WTC11 (cell line): ENCODE results near the gene ADAM8. TPM values are rescaled to one million over a fixed set of nuclear protein-coding genes. Genes with fewer than 3 reads are reported as not detected.

Source experiments
- ATAC-seq: fragments of 200-7000 bp; cut with Tn5 transposase; 2 replicates; pipeline ENCODE4 v1.10.0; 2021; ENCODE audit warnings: mild to moderate bottlenecking, moderate library complexity
- CTCF ChIA-PET: fragments of 300-600 bp; sonication (Branson Sonifier 250); formaldehyde crosslinking; loops from one replicate; lab custom pipeline; 2021; ENCODE audit warnings: antibody characterized with exemption; lab: Charles Lee
- POLR2A ChIA-PET: fragments of 350-600 bp; sonication (Branson Sonifier 250); formaldehyde crosslinking; loops from one replicate; lab custom pipeline; 2021; ENCODE audit warnings: antibody characterized with exemption; lab: Charles Lee
- DNase-seq: peaks from one replicate; pipeline ENCODE4 v3.0.0; 2021; ENCODE audit warnings: low spot score
- H3K27ac Mint-ChIP-seq: 2 replicates; pipeline ENCODE4 v1.8.0; 2021; ENCODE audit warnings: mixed read lengths
- H3K27me3 Mint-ChIP-seq: 2 replicates; pipeline ENCODE4 v1.8.0; 2021; ENCODE audit warnings: low read depth, mild to moderate bottlenecking, moderate library complexity, mixed read lengths
- H3K36me3 Mint-ChIP-seq: 2 replicates; pipeline ENCODE4 v1.8.0; 2021; ENCODE audit warnings: mixed read lengths
- H3K4me1 Mint-ChIP-seq: 2 replicates; pipeline ENCODE4 v1.8.0; 2022; ENCODE audit warnings: mixed read lengths
- H3K4me3 Mint-ChIP-seq: 2 replicates; pipeline ENCODE4 v1.8.0; 2021; ENCODE audit warnings: mild to moderate bottlenecking, moderate library complexity, mixed read lengths
- H3K9me3 Mint-ChIP-seq: 2 replicates; pipeline ENCODE4 v1.8.0; 2021; ENCODE audit warnings: mixed read lengths
- CBFB ChIP-seq: sonication (generic); formaldehyde crosslinking; IDR thresholded peaks from 2 replicates; pipeline ENCODE4 v1.8.1; 2022; ENCODE audit warnings: mild to moderate bottlenecking, low read depth, missing genetic modification reagents
- FOXJ3 ChIP-seq: sonication (generic); formaldehyde crosslinking; IDR thresholded peaks from 2 replicates; pipeline ENCODE4 v1.9.0; 2021; ENCODE audit warnings: missing genetic modification reagents, mild to moderate bottlenecking, borderline replicate concordance
- FOXK1 ChIP-seq: sonication (generic); formaldehyde crosslinking; IDR thresholded peaks from 2 replicates; pipeline ENCODE4 v1.8.0; 2022; ENCODE audit warnings: mild to moderate bottlenecking, moderate library complexity, missing genetic modification reagents
- GABPB1 ChIP-seq: sonication (generic); formaldehyde crosslinking; IDR thresholded peaks from 2 replicates; pipeline ENCODE4 v1.8.1; 2023; ENCODE audit warnings: mild to moderate bottlenecking, missing genetic modification reagents
- GTF2I ChIP-seq: fragments of 250-450 bp; sonication (Bioruptor Pico); conservative IDR thresholded peaks from 2 replicates; pipeline ENCODE4 v1.4.0; 2021; ENCODE audit warnings: mild to moderate bottlenecking
- JAZF1 ChIP-seq: fragments of 250-450 bp; sonication (Bioruptor Pico); IDR thresholded peaks from 2 replicates; pipeline ENCODE4 v1.9.0; 2021; ENCODE audit warnings: moderate library complexity, mild to moderate bottlenecking, inconsistent platforms
- MYBL2 ChIP-seq: sonication (generic); formaldehyde crosslinking; IDR thresholded peaks from 2 replicates; pipeline ENCODE4 v1.8.1; 2023; ENCODE audit warnings: mild to moderate bottlenecking, moderate library complexity, missing genetic modification reagents
- NFYB ChIP-seq: sonication (generic); formaldehyde crosslinking; conservative IDR thresholded peaks from 2 replicates; pipeline ENCODE4 v1.8.0; 2022; ENCODE audit warnings: low read depth, missing genetic modification reagents
- OVOL2 ChIP-seq: fragments of 250-450 bp; sonication (Bioruptor Pico); IDR thresholded peaks from 2 replicates; pipeline ENCODE4 v1.9.0; 2021; ENCODE audit warnings: mild to moderate bottlenecking, borderline replicate concordance
- SMAD3 ChIP-seq: sonication (generic); formaldehyde crosslinking; IDR thresholded peaks from 2 replicates; pipeline ENCODE4 v1.8.0; 2022; ENCODE audit warnings: missing genetic modification reagents, mild to moderate bottlenecking, borderline replicate concordance
- TCF7 ChIP-seq: sonication (generic); formaldehyde crosslinking; IDR thresholded peaks from 2 replicates; pipeline ENCODE4 v1.8.0; 2022; ENCODE audit warnings: mild to moderate bottlenecking, low read depth, missing genetic modification reagents, moderate library complexity
- TEAD1 ChIP-seq: sonication (generic); formaldehyde crosslinking; IDR thresholded peaks from 2 replicates; pipeline ENCODE4 v1.8.0; 2022; ENCODE audit warnings: mild to moderate bottlenecking, missing genetic modification reagents
- TEAD4 ChIP-seq: sonication (generic); formaldehyde crosslinking; IDR thresholded peaks from 2 replicates; pipeline ENCODE4 v1.8.0; 2022; ENCODE audit warnings: mild to moderate bottlenecking, missing genetic modification reagents
- ZBTB21 ChIP-seq: sonication (generic); formaldehyde crosslinking; IDR thresholded peaks from 2 replicates; pipeline ENCODE4 v1.8.1; 2023; ENCODE audit warnings: mild to moderate bottlenecking, missing genetic modification reagents, borderline replicate concordance
- ZNF121 ChIP-seq: sonication (generic); formaldehyde crosslinking; IDR thresholded peaks from 2 replicates; pipeline ENCODE4 v1.8.0; 2023; ENCODE audit warnings: missing genetic modification reagents
- ZNF396 ChIP-seq: fragments of 250-450 bp; sonication (Bioruptor Pico); IDR thresholded peaks from 2 replicates; pipeline ENCODE4 v1.8.0; 2021; ENCODE audit warnings: mild to moderate bottlenecking, moderate library complexity, borderline replicate concordance
- ZNF423 ChIP-seq: fragments of 250-450 bp; sonication (Bioruptor Pico); IDR thresholded peaks from 2 replicates; pipeline ENCODE4 v2.1.2; 2022; ENCODE audit warnings: mild to moderate bottlenecking, moderate library complexity
- total RNA-seq: library from RNA; stranded (reverse); gene quantifications from 3 replicates; pipeline ENCODE4 v1.2.3, GENCODE V29; 2021
- TF ChIP-seq, protein P1 (sequence below): sonication (generic); formaldehyde crosslinking; IDR thresholded peaks from 2 replicates; pipeline ENCODE4 v1.8.0; 2022; ENCODE audit warnings: missing genetic modification reagents
- TF ChIP-seq, protein P2 (sequence below): sonication (generic); formaldehyde crosslinking; IDR thresholded peaks from 2 replicates; pipeline ENCODE4 v1.8.0; 2023; ENCODE audit warnings: mild to moderate bottlenecking, missing genetic modification reagents
- TF ChIP-seq, protein P3 (sequence below): sonication (generic); formaldehyde crosslinking; conservative IDR thresholded peaks from 2 replicates; pipeline ENCODE4 v1.8.1; 2023; ENCODE audit warnings: mild to moderate bottlenecking, low read depth, missing genetic modification reagents, moderate library complexity
- TF ChIP-seq, protein P4 (sequence below): sonication (generic); formaldehyde crosslinking; IDR thresholded peaks from 2 replicates; pipeline ENCODE4 v1.8.0; 2022; ENCODE audit warnings: mild to moderate bottlenecking, missing genetic modification reagents
- TF ChIP-seq, protein P5 (sequence below): sonication (generic); formaldehyde crosslinking; IDR thresholded peaks from 2 replicates; pipeline ENCODE4 v1.8.1; 2023; ENCODE audit warnings: mild to moderate bottlenecking, missing genetic modification reagents, borderline replicate concordance

ADAM8 gene
- total RNA-seq, 1 experiment from 2014 or later = 7.2 TPM

DNA sequence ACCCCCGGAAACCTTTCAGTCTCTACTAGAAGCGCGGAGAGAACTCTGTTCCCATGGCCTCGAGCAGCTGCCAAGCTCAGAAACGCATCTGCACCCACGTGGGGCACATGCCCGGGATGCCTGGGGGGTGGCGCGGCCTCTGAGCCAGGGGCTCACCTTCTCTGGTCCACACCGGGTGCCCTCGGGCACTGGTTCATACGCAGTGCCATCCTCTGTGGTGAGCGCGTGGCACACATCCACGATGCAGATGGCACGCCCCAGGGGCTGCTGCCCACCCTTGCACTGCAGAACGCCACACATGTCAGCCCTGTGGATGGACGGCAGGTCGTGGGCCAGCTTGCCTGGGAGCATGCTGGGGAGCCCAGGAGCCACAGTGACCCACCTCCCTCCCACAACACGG lies 6.5 kb downstream of the ADAM8 start:
- Mint-ChIP-seq H3K36me3 (no peaks in the 10 kb centered on the region), H3K4me3 (no peak overlapping the region), H3K27ac (no peak overlapping the region), H3K27me3 (no peaks in the 10 kb centered on the region), H3K9me3 (no peaks in the 10 kb centered on the region), H3K4me1 (no peaks in the 10 kb centered on the region)
- TF ChIP-seq TCF7 (CRISPR knock-in tag) = no peak
- TF ChIP-seq JAZF1 (CRISPR knock-in tag) = no peak
- no peak for TF ChIP-seq TEAD4 (CRISPR knock-in tag)
- no peak for TF ChIP-seq FOXJ3 (CRISPR knock-in tag)
- no peak for TF ChIP-seq ZBTB21 (CRISPR knock-in tag)
- TF ChIP-seq, protein P1, sequence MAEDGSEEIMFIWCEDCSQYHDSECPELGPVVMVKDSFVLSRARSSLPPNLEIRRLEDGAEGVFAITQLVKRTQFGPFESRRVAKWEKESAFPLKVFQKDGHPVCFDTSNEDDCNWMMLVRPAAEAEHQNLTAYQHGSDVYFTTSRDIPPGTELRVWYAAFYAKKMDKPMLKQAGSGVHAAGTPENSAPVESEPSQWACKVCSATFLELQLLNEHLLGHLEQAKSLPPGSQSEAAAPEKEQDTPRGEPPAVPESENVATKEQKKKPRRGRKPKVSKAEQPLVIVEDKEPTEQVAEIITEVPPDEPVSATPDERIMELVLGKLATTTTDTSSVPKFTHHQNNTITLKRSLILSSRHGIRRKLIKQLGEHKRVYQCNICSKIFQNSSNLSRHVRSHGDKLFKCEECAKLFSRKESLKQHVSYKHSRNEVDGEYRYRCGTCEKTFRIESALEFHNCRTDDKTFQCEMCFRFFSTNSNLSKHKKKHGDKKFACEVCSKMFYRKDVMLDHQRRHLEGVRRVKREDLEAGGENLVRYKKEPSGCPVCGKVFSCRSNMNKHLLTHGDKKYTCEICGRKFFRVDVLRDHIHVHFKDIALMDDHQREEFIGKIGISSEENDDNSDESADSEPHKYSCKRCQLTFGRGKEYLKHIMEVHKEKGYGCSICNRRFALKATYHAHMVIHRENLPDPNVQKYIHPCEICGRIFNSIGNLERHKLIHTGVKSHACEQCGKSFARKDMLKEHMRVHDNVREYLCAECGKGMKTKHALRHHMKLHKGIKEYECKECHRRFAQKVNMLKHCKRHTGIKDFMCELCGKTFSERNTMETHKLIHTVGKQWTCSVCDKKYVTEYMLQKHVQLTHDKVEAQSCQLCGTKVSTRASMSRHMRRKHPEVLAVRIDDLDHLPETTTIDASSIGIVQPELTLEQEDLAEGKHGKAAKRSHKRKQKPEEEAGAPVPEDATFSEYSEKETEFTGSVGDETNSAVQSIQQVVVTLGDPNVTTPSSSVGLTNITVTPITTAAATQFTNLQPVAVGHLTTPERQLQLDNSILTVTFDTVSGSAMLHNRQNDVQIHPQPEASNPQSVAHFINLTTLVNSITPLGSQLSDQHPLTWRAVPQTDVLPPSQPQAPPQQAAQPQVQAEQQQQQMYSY = no peak
- no peak for TF ChIP-seq ZNF121 (CRISPR knock-in tag)
- TF ChIP-seq ZNF423 (CRISPR knock-in tag) = no peak
- TF ChIP-seq, protein P2, sequence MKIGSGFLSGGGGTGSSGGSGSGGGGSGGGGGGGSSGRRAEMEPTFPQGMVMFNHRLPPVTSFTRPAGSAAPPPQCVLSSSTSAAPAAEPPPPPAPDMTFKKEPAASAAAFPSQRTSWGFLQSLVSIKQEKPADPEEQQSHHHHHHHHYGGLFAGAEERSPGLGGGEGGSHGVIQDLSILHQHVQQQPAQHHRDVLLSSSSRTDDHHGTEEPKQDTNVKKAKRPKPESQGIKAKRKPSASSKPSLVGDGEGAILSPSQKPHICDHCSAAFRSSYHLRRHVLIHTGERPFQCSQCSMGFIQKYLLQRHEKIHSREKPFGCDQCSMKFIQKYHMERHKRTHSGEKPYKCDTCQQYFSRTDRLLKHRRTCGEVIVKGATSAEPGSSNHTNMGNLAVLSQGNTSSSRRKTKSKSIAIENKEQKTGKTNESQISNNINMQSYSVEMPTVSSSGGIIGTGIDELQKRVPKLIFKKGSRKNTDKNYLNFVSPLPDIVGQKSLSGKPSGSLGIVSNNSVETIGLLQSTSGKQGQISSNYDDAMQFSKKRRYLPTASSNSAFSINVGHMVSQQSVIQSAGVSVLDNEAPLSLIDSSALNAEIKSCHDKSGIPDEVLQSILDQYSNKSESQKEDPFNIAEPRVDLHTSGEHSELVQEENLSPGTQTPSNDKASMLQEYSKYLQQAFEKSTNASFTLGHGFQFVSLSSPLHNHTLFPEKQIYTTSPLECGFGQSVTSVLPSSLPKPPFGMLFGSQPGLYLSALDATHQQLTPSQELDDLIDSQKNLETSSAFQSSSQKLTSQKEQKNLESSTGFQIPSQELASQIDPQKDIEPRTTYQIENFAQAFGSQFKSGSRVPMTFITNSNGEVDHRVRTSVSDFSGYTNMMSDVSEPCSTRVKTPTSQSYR = no peak
- POLR2A ChIA-PET = no interaction called here
- no peak for DNase-seq
- ATAC-seq = no peak
- CTCF ChIA-PET = no interaction called here

DNA sequence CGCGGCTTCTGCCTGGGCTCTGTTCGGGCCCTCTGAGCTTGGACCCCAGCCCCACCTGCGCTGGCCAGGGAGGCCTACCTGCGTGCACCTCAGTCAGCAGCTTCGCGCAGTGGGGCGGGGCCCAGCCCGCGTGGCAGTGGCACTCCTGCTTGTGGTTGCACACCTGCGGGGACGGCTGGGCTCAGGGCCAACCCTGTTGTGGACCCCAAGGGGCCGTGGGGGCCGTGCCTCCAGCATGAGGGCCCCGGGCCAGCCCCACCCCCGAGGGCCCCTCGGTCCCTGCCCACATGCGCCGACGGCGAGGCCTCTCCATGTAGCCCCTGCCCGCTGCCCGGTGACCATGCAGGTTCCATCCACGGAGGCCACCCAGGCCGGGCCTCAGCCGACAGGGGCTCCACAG lies 7.3 kb downstream of the ADAM8 start:
- no peak for ATAC-seq
- Mint-ChIP-seq H3K4me3 (no peak overlapping the region), H3K27me3 (no peaks in the 10 kb centered on the region), H3K36me3 (no peaks in the 10 kb centered on the region), H3K27ac (no peak overlapping the region), H3K4me1 (no peaks in the 10 kb centered on the region), H3K9me3 (no peaks in the 10 kb centered on the region)
- CTCF ChIA-PET = interaction anchor here (0.9 kb wide), 1 partner anchor 23 kb away, joined by 6 read pairs; no protein-coding TSS in a partner anchor
- DNase-seq = no peak
- POLR2A ChIA-PET = interaction anchor here (0.5 kb wide), 1 partner anchor 303 kb away, joined by 6 read pairs; no protein-coding TSS in a partner anchor
- TF ChIP-seq TEAD1 (no peak), MYBL2 (CRISPR knock-in tag) (no peak), GTF2I (CRISPR knock-in tag) (no peak), ZNF396 (no peak), GABPB1 (no peak), OVOL2 (no peak), SMAD3 (no peak), FOXK1 (CRISPR knock-in tag) (no peak), CBFB (CRISPR knock-in tag) (no peak), NFYB (CRISPR knock-in tag) (no peak), ZBTB21 (CRISPR knock-in tag) (no peak)
- TF ChIP-seq, protein P3, sequence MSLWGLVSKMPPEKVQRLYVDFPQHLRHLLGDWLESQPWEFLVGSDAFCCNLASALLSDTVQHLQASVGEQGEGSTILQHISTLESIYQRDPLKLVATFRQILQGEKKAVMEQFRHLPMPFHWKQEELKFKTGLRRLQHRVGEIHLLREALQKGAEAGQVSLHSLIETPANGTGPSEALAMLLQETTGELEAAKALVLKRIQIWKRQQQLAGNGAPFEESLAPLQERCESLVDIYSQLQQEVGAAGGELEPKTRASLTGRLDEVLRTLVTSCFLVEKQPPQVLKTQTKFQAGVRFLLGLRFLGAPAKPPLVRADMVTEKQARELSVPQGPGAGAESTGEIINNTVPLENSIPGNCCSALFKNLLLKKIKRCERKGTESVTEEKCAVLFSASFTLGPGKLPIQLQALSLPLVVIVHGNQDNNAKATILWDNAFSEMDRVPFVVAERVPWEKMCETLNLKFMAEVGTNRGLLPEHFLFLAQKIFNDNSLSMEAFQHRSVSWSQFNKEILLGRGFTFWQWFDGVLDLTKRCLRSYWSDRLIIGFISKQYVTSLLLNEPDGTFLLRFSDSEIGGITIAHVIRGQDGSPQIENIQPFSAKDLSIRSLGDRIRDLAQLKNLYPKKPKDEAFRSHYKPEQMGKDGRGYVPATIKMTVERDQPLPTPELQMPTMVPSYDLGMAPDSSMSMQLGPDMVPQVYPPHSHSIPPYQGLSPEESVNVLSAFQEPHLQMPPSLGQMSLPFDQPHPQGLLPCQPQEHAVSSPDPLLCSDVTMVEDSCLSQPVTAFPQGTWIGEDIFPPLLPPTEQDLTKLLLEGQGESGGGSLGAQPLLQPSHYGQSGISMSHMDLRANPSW (CRISPR knock-in tag) = no peak
- TF ChIP-seq, protein P4, sequence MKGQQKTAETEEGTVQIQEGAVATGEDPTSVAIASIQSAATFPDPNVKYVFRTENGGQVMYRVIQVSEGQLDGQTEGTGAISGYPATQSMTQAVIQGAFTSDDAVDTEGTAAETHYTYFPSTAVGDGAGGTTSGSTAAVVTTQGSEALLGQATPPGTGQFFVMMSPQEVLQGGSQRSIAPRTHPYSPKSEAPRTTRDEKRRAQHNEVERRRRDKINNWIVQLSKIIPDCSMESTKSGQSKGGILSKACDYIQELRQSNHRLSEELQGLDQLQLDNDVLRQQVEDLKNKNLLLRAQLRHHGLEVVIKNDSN (CRISPR knock-in tag) = no peak
- TF ChIP-seq, protein P5, sequence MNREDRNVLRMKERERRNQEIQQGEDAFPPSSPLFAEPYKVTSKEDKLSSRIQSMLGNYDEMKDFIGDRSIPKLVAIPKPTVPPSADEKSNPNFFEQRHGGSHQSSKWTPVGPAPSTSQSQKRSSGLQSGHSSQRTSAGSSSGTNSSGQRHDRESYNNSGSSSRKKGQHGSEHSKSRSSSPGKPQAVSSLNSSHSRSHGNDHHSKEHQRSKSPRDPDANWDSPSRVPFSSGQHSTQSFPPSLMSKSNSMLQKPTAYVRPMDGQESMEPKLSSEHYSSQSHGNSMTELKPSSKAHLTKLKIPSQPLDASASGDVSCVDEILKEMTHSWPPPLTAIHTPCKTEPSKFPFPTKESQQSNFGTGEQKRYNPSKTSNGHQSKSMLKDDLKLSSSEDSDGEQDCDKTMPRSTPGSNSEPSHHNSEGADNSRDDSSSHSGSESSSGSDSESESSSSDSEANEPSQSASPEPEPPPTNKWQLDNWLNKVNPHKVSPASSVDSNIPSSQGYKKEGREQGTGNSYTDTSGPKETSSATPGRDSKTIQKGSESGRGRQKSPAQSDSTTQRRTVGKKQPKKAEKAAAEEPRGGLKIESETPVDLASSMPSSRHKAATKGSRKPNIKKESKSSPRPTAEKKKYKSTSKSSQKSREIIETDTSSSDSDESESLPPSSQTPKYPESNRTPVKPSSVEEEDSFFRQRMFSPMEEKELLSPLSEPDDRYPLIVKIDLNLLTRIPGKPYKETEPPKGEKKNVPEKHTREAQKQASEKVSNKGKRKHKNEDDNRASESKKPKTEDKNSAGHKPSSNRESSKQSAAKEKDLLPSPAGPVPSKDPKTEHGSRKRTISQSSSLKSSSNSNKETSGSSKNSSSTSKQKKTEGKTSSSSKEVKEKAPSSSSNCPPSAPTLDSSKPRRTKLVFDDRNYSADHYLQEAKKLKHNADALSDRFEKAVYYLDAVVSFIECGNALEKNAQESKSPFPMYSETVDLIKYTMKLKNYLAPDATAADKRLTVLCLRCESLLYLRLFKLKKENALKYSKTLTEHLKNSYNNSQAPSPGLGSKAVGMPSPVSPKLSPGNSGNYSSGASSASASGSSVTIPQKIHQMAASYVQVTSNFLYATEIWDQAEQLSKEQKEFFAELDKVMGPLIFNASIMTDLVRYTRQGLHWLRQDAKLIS = no peak
